CD4-positive, CD25-positive, alpha-beta regulatory T cell (primary cell): ENCODE results near the gene NBEA. TPM values are rescaled to one million over a fixed set of nuclear protein-coding genes. Genes with fewer than 3 reads are reported as not detected.

Experiments used
- ATAC-seq, 2 donors: fragments of 150-1000 bp; cut with Tn5 transposase; one replicate each; pipeline ENCODE4 v1.10.0; 2021; ENCODE audit warnings: low read depth in 2 of 2, moderate number of reproducible peaks in 2 of 2, moderate library complexity in 1 of 2
- DNase-seq, 3 donors: peaks; one replicate each; pipeline versions ENCODE4 v3.0.0 to v3.0.0-alpha.2; 2012 to 2022; ENCODE audit warnings: mixed read lengths in 1 of 3
- H3K27ac ChIP-seq: one replicate; pipeline ENCODE4 v1.7.0; 2013; ENCODE audit warnings: mild to moderate bottlenecking, low read length; ENCODE audit not compliant: insufficient read depth, poor library complexity, severe bottlenecking
- H3K27me3 ChIP-seq: one replicate; pipeline ENCODE4 v1.7.0; 2013; ENCODE audit warnings: low read length; ENCODE audit not compliant: control insufficient read depth, insufficient read depth
- H3K36me3 ChIP-seq: one replicate; pipeline ENCODE4 v1.7.0; 2013; ENCODE audit warnings: mild to moderate bottlenecking, low read length, moderate library complexity; ENCODE audit not compliant: control insufficient read depth, insufficient read depth
- H3K4me1 ChIP-seq: 2 replicates; pipeline ENCODE4 v1.7.0; 2013; ENCODE audit warnings: mild to moderate bottlenecking, low read length; ENCODE audit not compliant: insufficient read depth, control insufficient read depth, poor library complexity, severe bottlenecking
- H3K4me3 ChIP-seq: one replicate; pipeline ENCODE4 v1.7.0; 2013; ENCODE audit warnings: low read depth, mild to moderate bottlenecking, low read length, moderate library complexity
- H3K9me3 ChIP-seq, 2 experiments: 1 replicate in 1 of 2; 2 replicates in 1 of 2; pipeline ENCODE4 v1.7.0; 2013; ENCODE audit warnings: low read length in 2 of 2, mild to moderate bottlenecking in 1 of 2, moderate library complexity in 1 of 2; ENCODE audit not compliant: control insufficient read depth in 2 of 2
- H3K27ac Mint-ChIP-seq, 3 donors: one replicate each; pipeline ENCODE4 v1.8.0; 2020 to 2022; ENCODE audit warnings: mild to moderate bottlenecking in 3 of 3, mixed read lengths in 3 of 3, moderate library complexity in 2 of 3
- H3K27me3 Mint-ChIP-seq: one replicate; pipeline ENCODE4 v1.8.0; 2022; ENCODE audit warnings: mild to moderate bottlenecking, mixed read lengths
- H3K36me3 Mint-ChIP-seq: one replicate; pipeline ENCODE4 v1.8.0; 2020; ENCODE audit warnings: mixed read lengths
- H3K4me1 Mint-ChIP-seq, 4 donors: one replicate each; pipeline ENCODE4 v1.8.0; 2020 to 2022; ENCODE audit warnings: mixed read lengths in 4 of 4, mild to moderate bottlenecking in 1 of 4
- H3K4me3 Mint-ChIP-seq, 4 donors: one replicate each; pipeline ENCODE4 v1.8.0; 2020 to 2022; ENCODE audit warnings: mild to moderate bottlenecking in 4 of 4, mixed read lengths in 4 of 4, moderate library complexity in 3 of 4
- H3K9me3 Mint-ChIP-seq, 7 donors: one replicate each; pipeline ENCODE4 v1.8.0; 2020 to 2022; ENCODE audit warnings: mixed read lengths in 7 of 7, mild to moderate bottlenecking in 3 of 7, moderate library complexity in 2 of 7
- polyA plus RNA-seq, 4 donors: library from polyadenylated mRNA; unstranded; fragments of 300-500 nt; fragmentation: Illumina TruSeq; gene quantifications; one replicate each; pipeline ENCODE4 v1.2.3, GENCODE V29; 2021
- total RNA-seq: library from RNA; stranded (reverse); gene quantifications from one replicate; pipeline ENCODE4 v1.2.3, GENCODE V29; 2022

Gene NBEA
- total and polyA plus RNA-seq, 5 donors from 2014 or later, result 0.02 to 1.1 (median 0.30) TPM

- no peaks in the 10 kb centered on the region for H3K27me3 ChIP-seq
- no peak overlapping the region for H3K4me3 Mint-ChIP-seq
- H3K4me3 ChIP-seq, result no peak overlapping the region
- H3K9me3 Mint-ChIP-seq, result peaks cover 0 to 13% (median 5%) of the 10 kb centered on the region in 7 donors
- H3K27me3 Mint-ChIP-seq, result no peaks in the 10 kb centered on the region
- DNase-seq (no peak), ATAC-seq (no peak)
- no peaks in the 10 kb centered on the region for H3K9me3 ChIP-seq
- no peaks in the 10 kb centered on the region for H3K4me1 Mint-ChIP-seq
- H3K36me3 Mint-ChIP-seq, result no peaks in the 10 kb centered on the region
- H3K36me3 ChIP-seq, result no peaks in the 10 kb centered on the region
- H3K27ac ChIP-seq, result no peak overlapping the region
- H3K4me1 ChIP-seq, result no peaks in the 10 kb centered on the region
- H3K27ac Mint-ChIP-seq, result no peak overlapping the region
These were observed 760.2 kb downstream of the NBEA start for GRCh38 chr13:35702316-35702715.

DNA sequence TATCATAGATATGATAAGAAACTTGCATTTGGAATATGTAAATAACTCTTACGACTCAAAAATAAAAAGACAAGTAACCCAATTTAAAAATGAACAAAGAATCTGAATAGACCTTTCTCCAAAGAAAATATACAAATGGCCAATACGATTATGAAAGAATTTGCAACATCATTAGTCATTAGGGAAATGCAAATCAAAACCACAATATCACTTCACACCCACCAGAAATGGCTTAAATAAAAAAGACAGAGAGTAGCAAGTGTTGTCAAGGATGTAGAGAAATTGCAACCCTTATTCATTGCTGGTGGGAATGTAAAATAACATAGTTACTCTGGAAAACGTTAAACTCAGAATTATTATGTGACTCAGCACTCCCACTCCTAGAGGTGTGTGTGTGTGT lies 761.0 kb downstream of the NBEA start:
- H3K27ac ChIP-seq, result no peak overlapping the region
- Mint-ChIP-seq H3K4me3 (no peak overlapping the region), H3K27ac (no peak overlapping the region), H3K36me3 (no peaks in the 10 kb centered on the region), H3K9me3 (peaks cover 0 to 19% (median 5%) of the 10 kb centered on the region in 7 donors), H3K4me1 (no peaks in the 10 kb centered on the region), H3K27me3 (no peaks in the 10 kb centered on the region)
- no peak for ATAC-seq
- H3K36me3 ChIP-seq, result no peaks in the 10 kb centered on the region
- H3K9me3 ChIP-seq, result no peaks in the 10 kb centered on the region
- H3K27me3 ChIP-seq, result no peaks in the 10 kb centered on the region
- H3K4me1 ChIP-seq, result no peaks in the 10 kb centered on the region
- no peak for DNase-seq
- H3K4me3 ChIP-seq, result no peak overlapping the region

DNA sequence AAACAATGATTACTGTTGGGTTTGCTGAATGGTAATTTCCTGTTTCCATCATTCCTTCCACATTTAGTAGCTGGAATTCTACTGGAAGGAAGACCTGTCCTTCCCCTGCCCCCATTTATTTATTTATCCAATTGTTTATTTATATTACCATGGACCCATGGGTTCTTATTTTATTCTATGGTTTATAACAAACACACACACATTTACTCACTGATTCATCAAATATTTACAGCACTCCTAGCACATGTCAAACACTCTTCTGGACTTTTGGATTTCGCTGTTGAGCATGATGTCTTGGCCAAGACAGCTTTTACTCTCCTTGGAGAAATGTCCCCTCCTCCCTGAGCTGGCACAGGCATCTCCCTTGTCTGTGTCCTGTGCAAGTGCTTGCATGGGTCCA lies 762.3 kb downstream of the NBEA start:
- Mint-ChIP-seq H3K27ac (peak overlapping the region in 1 of 3 donors; percentile 49), H3K9me3 (peaks cover 0 to 17% (median 5%) of the 10 kb centered on the region in 7 donors), H3K4me1 (no peaks in the 10 kb centered on the region), H3K4me3 (peak overlapping the region in 1 of 4 donors; percentile 33), H3K36me3 (no peaks in the 10 kb centered on the region), H3K27me3 (peaks cover 4% of the 10 kb centered on the region)
- H3K4me1 ChIP-seq, result no peaks in the 10 kb centered on the region
- H3K36me3 ChIP-seq, result no peaks in the 10 kb centered on the region
- DNase-seq (no peak), ATAC-seq (no peak)
- H3K27ac ChIP-seq, result no peak overlapping the region
- no peak overlapping the region for H3K4me3 ChIP-seq
- H3K9me3 ChIP-seq, result no peaks in the 10 kb centered on the region
- H3K27me3 ChIP-seq, result no peaks in the 10 kb centered on the region

GRCh38 chr13:35706281-35706680 lies 764.2 kb downstream of the NBEA start:
- Mint-ChIP-seq H3K27ac (no peak overlapping the region), H3K4me1 (no peaks in the 10 kb centered on the region), H3K27me3 (peaks cover 4% of the 10 kb centered on the region), H3K4me3 (no peak overlapping the region), H3K9me3 (peaks cover 1 to 15% (median 5%) of the 10 kb centered on the region in 7 donors), H3K36me3 (no peaks in the 10 kb centered on the region)
- no peak overlapping the region for H3K4me3 ChIP-seq
- no peaks in the 10 kb centered on the region for H3K27me3 ChIP-seq
- no peak for ATAC-seq
- H3K27ac ChIP-seq, result no peak overlapping the region
- no peaks in the 10 kb centered on the region for H3K36me3 ChIP-seq
- DNase-seq, result no peak
- no peaks in the 10 kb centered on the region for H3K4me1 ChIP-seq
- no peaks in the 10 kb centered on the region for H3K9me3 ChIP-seq

GRCh38 chr13:35706721-35707120 lies 764.7 kb downstream of the NBEA start:
- ATAC-seq (no peak), DNase-seq (no peak)
- Histone ChIP-seq H3K4me1 (no peaks in the 10 kb centered on the region), H3K9me3 (no peaks in the 10 kb centered on the region), H3K36me3 (no peaks in the 10 kb centered on the region), H3K27me3 (no peaks in the 10 kb centered on the region), H3K4me3 (no peak overlapping the region), H3K27ac (no peak overlapping the region)
- no peaks in the 10 kb centered on the region for H3K36me3 Mint-ChIP-seq
- no peaks in the 10 kb centered on the region for H3K4me1 Mint-ChIP-seq
- H3K27ac Mint-ChIP-seq, result no peak overlapping the region
- H3K4me3 Mint-ChIP-seq, result no peak overlapping the region
- H3K27me3 Mint-ChIP-seq, result peaks cover 4% of the 10 kb centered on the region
- peaks cover 1 to 15% (median 4%) of the 10 kb centered on the region in 7 donors for H3K9me3 Mint-ChIP-seq

DNA sequence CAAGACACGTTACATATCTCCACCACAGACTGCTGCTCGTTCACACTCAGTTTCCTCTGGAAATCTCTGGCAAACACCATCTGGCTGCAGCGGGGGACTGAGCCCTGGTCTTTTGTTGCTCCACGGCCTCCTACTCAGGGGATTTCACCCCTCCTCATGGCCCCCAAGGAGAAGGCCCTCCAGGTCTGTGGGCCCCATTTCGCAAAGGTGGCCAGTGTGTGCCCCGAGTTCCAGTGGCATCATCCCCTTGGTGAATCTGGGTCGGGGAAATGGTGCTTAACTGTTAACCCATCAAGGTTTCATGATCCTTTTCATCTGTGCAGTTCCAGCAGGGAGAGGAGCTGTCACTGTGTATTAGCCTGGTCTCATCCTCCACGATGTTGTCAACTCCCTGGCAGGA lies 769.8 kb downstream of the NBEA start:
- Mint-ChIP-seq H3K4me3 (no peak overlapping the region), H3K27ac (no peak overlapping the region), H3K36me3 (no peaks in the 10 kb centered on the region), H3K9me3 (peaks cover 0 to 9% (median 1%) of the 10 kb centered on the region in 7 donors), H3K27me3 (peaks cover 4% of the 10 kb centered on the region), H3K4me1 (no peaks in the 10 kb centered on the region)
- ATAC-seq (no peak), DNase-seq (no peak)
- no peak overlapping the region for H3K27ac ChIP-seq
- no peaks in the 10 kb centered on the region for H3K9me3 ChIP-seq
- no peaks in the 10 kb centered on the region for H3K27me3 ChIP-seq
- no peaks in the 10 kb centered on the region for H3K4me1 ChIP-seq
- H3K4me3 ChIP-seq, result no peak overlapping the region
- no peaks in the 10 kb centered on the region for H3K36me3 ChIP-seq

DNA sequence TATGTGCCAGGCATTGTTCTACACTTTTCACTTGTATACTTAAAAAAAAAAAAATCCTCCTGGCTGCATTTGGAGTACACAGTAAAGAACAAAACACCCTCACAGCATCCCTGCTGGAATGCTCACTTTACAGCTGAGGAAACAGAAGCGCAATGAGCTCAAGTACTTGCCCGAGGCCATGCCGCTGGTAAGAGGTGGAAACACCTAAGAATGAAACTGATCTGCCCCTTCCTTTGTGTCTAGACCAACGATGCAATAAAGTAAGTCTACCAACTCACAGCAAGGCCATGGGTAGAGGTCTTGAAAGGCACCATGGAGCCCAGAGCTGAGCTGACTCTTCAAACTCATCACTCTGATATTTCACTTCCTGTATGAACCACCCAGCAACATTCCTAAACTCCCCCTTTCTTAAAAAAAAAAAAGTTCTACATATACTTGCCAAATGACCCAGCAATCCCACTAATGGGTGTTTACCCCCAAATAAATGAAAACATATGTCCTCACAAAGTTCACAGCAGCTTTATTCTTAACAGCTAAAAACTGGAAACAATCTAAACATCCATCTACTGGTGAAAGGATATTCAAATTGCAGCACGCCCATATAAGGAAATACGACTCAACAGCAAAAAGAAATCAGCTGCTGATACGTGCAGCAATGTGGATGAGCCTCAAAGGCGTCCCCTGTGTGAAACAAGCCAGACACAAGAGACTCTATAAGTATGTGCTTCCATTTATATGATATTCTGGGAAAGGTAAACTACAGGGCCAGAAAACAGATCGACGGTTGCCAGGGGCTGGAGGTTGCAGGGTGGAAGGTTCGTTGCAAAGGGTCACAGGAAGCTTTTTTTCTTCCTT lies 771.1 kb downstream of the NBEA start:
- no peak for ATAC-seq
- H3K4me3 Mint-ChIP-seq, result no peak overlapping the region
- H3K36me3 Mint-ChIP-seq, result no peaks in the 10 kb centered on the region
- H3K9me3 Mint-ChIP-seq, result peaks cover 0 to 7% (median 1%) of the 10 kb centered on the region in 7 donors
- Histone ChIP-seq H3K36me3 (no peaks in the 10 kb centered on the region), H3K9me3 (no peaks in the 10 kb centered on the region), H3K4me3 (no peak overlapping the region), H3K27ac (no peak overlapping the region), H3K4me1 (no peaks in the 10 kb centered on the region), H3K27me3 (no peaks in the 10 kb centered on the region)
- H3K27me3 Mint-ChIP-seq, result peaks cover 4% of the 10 kb centered on the region
- H3K27ac Mint-ChIP-seq, result no peak overlapping the region
- DNase-seq, result no peak
- H3K4me1 Mint-ChIP-seq, result no peaks in the 10 kb centered on the region

- H3K9me3 ChIP-seq, result no peaks in the 10 kb centered on the region
- ATAC-seq, result no peak
These were observed 772.1 kb downstream of the NBEA start for GRCh38 chr13:35714121-35714520.

More at GRCh38 chr13:35714121-35714520, 772.1 kb downstream of the NBEA start:
- Mint-ChIP-seq H3K36me3 (no peaks in the 10 kb centered on the region), H3K4me3 (no peak overlapping the region), H3K27ac (no peak overlapping the region), H3K27me3 (no peaks in the 10 kb centered on the region), H3K9me3 (peaks cover 0 to 7% (median 0%) of the 10 kb centered on the region in 7 donors), H3K4me1 (no peaks in the 10 kb centered on the region)
- Histone ChIP-seq H3K27ac (no peak overlapping the region), H3K4me3 (no peak overlapping the region), H3K36me3 (no peaks in the 10 kb centered on the region), H3K27me3 (no peaks in the 10 kb centered on the region), H3K4me1 (no peaks in the 10 kb centered on the region)
- no peak for DNase-seq
